ENCODE measurements around the gene STAT5A. TPM values are rescaled to one million over a fixed set of nuclear protein-coding genes. Genes with fewer than 3 reads are reported as not detected.

STAT5A gene
- total RNA-seq, 2 donors from 2014 or later: 16.9 to 51.2 TPM

GRCh38 chr17:42285346-42286050, 2.8 kb upstream of the STAT5A start:
- H3K36me3 ChIP-seq: no peaks in the 10 kb centered on the region
- no peak overlapping the region for H3K27ac ChIP-seq
- no peaks in the 10 kb centered on the region for H3K27me3 ChIP-seq
- peaks cover 0 to 36% of the 10 kb centered on the region in 2 donors for H3K4me1 ChIP-seq
- H3K4me3 ChIP-seq: no peak overlapping the region
- DNase-seq (ENCODE audit: low spot score): peak; percentile 38
- TF ChIP-seq CTCF (IDR thresholded peaks at IDR 0.05): no peak
- no peaks in the 10 kb centered on the region for H3K9me3 ChIP-seq

GRCh38 chr17:42286411-42287221, 1.7 kb upstream of the STAT5A start:
- peak; percentile 59 for DNase-seq (ENCODE audit: low spot score)
- H3K4me3 ChIP-seq: peak overlapping the region in 1 of 2 donors; percentile 70
- no peaks in the 10 kb centered on the region for H3K36me3 ChIP-seq
- peaks cover 0 to 36% of the 10 kb centered on the region in 2 donors for H3K4me1 ChIP-seq
- peak overlapping the region; percentile 85 to 90 for H3K27ac ChIP-seq
- H3K27me3 ChIP-seq: no peaks in the 10 kb centered on the region
- H3K9me3 ChIP-seq: no peaks in the 10 kb centered on the region
- TF ChIP-seq CTCF (IDR thresholded peaks at IDR 0.05): no peak

- peak; percentile 60 for DNase-seq (ENCODE audit: low spot score)
- no peak for TF ChIP-seq CTCF (IDR thresholded peaks at IDR 0.05)
- H3K4me1 ChIP-seq: peaks cover 0 to 44% of the 10 kb centered on the region in 2 donors
- H3K4me3 ChIP-seq: peak overlapping the region; percentile 58 to 70
- H3K27me3 ChIP-seq: no peaks in the 10 kb centered on the region
- H3K36me3 ChIP-seq: peaks cover 4% of the 10 kb centered on the region
- H3K9me3 ChIP-seq: no peaks in the 10 kb centered on the region
- H3K27ac ChIP-seq: peak overlapping the region; percentile 85 to 90
Observed at GRCh38 chr17:42287305-42287976, 857 bp upstream of the STAT5A start.

GRCh38 chr17:42288803-42289610, 709 bp downstream of the STAT5A start:
- H3K4me1 ChIP-seq: peaks cover 0 to 45% of the 10 kb centered on the region in 2 donors
- H3K9me3 ChIP-seq: no peaks in the 10 kb centered on the region
- peaks cover 5% of the 10 kb centered on the region for H3K36me3 ChIP-seq
- no peaks in the 10 kb centered on the region for H3K27me3 ChIP-seq
- TF ChIP-seq CTCF (IDR thresholded peaks at IDR 0.05): no peak
- peak overlapping the region; percentile 58 to 70 for H3K4me3 ChIP-seq
- no peak for DNase-seq (ENCODE audit: low spot score)
- peak overlapping the region; percentile 85 to 90 for H3K27ac ChIP-seq

- Histone ChIP-seq H3K4me3 (peak overlapping the region in 1 of 2 donors; percentile 70), H3K36me3 (peaks cover 5% of the 10 kb centered on the region), H3K27ac (peak overlapping the region; percentile 85 to 90), H3K9me3 (no peaks in the 10 kb centered on the region), H3K27me3 (no peaks in the 10 kb centered on the region), H3K4me1 (peaks cover 0 to 45% of the 10 kb centered on the region in 2 donors)
- no peak for TF ChIP-seq CTCF (IDR thresholded peaks at IDR 0.05)
- DNase-seq (ENCODE audit: low spot score): no peak
Observed at GRCh38 chr17:42289611-42290181, 1.4 kb downstream of the STAT5A start.

All from right atrium auricular region (tissue), 2 donors.